Testis (tissue), 2 donors: Measurements from ENCODE around the gene MYL11.

ENCODE experiments used
- CTCF ChIP-seq, 3 experiments: fragments of 450-650 bp in 2 of 3; fragments of 200-600 bp in 1 of 3; sonication (generic) in 1 of 3; IDR thresholded peaks; one replicate each; pipeline ENCODE4 v1.5.1; 2016 to 2019; ENCODE audit warnings: antibody characterized with exemption in 3 of 3, mild to moderate bottlenecking in 2 of 3, moderate library complexity in 1 of 3
- POLR2A ChIP-seq: fragments of 450-650 bp; IDR thresholded peaks from one replicate; pipeline ENCODE4 v1.6.1; 2017; ENCODE audit warnings: antibody characterized with exemption, mild to moderate bottlenecking, moderate library complexity

GRCh38 chr16:30346286-30346685, 28.3 kb upstream of the MYL11 start:
- TF ChIP-seq CTCF (IDR thresholded peaks at IDR 0.05) (no peak), POLR2A (no peak)
